GM18870 (cell line): ENCODE data around the gene NDEL1.

Experiments used
- ATAC-seq: cut with Tn5 transposase; IDR thresholded peaks from one replicate; pipeline ENCODE4 v1.9.1; 2021; ENCODE audit warnings: moderate library complexity; ENCODE audit not compliant: unreplicated experiment

The NDEL1 gene

GRCh38 chr17:8453326-8453725 is 17.6 kb downstream of the NDEL1 start:
- ATAC-seq: no peak

- ATAC-seq: no peak
These were observed 20.1 kb downstream of the NDEL1 start for GRCh38 chr17:8455665-8456209.

- no peak for ATAC-seq
These were observed 22.4 kb downstream of the NDEL1 start for GRCh38 chr17:8458128-8458527.

GRCh38 chr17:8459107-8459506 is 23.4 kb downstream of the NDEL1 start:
- no peak for ATAC-seq

- ATAC-seq: no peak
These were observed 24.1 kb downstream of the NDEL1 start for GRCh38 chr17:8459831-8460230.

- no peak for ATAC-seq
These were observed 26.9 kb downstream of the NDEL1 start for GRCh38 chr17:8462564-8462963.

GRCh38 chr17:8463099-8463498 is 27.4 kb downstream of the NDEL1 start:
- ATAC-seq: no peak

- ATAC-seq: no peak
These were observed 29.3 kb downstream of the NDEL1 start for GRCh38 chr17:8464941-8465340.

- ATAC-seq: no peak
These were observed 29.7 kb downstream of the NDEL1 start for GRCh38 chr17:8465356-8465755.

GRCh38 chr17:8465759-8466158 is 30.1 kb downstream of the NDEL1 start:
- ATAC-seq: no peak

- no peak for ATAC-seq
These were observed 30.8 kb downstream of the NDEL1 start for GRCh38 chr17:8466456-8466855.

- no peak for ATAC-seq
These were observed 31.2 kb downstream of the NDEL1 start for GRCh38 chr17:8466873-8467272.

- no peak for ATAC-seq
These were observed 31.8 kb downstream of the NDEL1 start for GRCh38 chr17:8467527-8467926.

GRCh38 chr17:8468127-8468526 is 32.4 kb downstream of the NDEL1 start:
- no peak for ATAC-seq

GRCh38 chr17:8468980-8469379 is 33.3 kb downstream of the NDEL1 start:
- no peak for ATAC-seq

GRCh38 chr17:8469964-8470363 is 34.3 kb downstream of the NDEL1 start:
- no peak for ATAC-seq

GRCh38 chr17:8470447-8471047 is 34.9 kb downstream of the NDEL1 start:
- no peak for ATAC-seq

GRCh38 chr17:8472663-8473062 is 37.0 kb downstream of the NDEL1 start:
- ATAC-seq: no peak

- ATAC-seq: no peak
These were observed 37.9 kb downstream of the NDEL1 start for GRCh38 chr17:8473451-8474192.

GRCh38 chr17:8474826-8475225 is 39.1 kb downstream of the NDEL1 start:
- ATAC-seq: no peak

- no peak for ATAC-seq
These were observed 39.5 kb downstream of the NDEL1 start for GRCh38 chr17:8475227-8475626.

- no peak for ATAC-seq
These were observed 40.1 kb downstream of the NDEL1 start for GRCh38 chr17:8475781-8476180.
